Germinal center (tissue), 1 donor: ENCODE data around the gene JPH2.

Experiments used
- DNase-seq: peaks from one replicate; pipeline ENCODE4 v3.0.0; 2012; ENCODE audit warnings: mixed read lengths, low spot score

The JPH2 gene

GRCh38 chr20:44187772-44188709 is 1.1 kb upstream of the JPH2 start:
- no peak for DNase-seq

- DNase-seq = no peak
These were observed 324 bp downstream of the JPH2 start for GRCh38 chr20:44186674-44187053.

DNA sequence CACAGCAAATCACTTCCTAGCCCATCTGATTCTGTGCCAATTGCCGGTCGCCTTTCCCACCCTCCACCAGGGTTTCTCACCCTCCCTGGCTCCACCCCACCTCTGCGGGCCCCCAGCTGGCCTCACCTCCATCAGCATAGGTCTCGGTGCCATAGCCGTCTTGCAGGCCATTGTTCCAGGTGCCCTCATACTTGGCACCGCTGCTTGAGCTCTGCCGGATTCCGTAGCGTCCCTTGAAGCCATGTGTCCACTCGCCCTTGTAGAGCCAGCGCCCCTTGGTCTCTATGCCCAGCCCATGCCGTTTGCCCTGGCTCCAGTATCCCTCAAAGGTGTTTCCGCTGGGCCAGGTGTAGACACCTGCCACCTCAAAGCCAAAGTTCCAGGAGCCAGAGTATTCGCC is 787 bp downstream of the JPH2 start:
- DNase-seq = no peak

- DNase-seq = no peak
These were observed 1.4 kb downstream of the JPH2 start for GRCh38 chr20:44185574-44185973.

- no peak for DNase-seq
These were observed 3.7 kb downstream of the JPH2 start for GRCh38 chr20:44183282-44183681.

GRCh38 chr20:44182863-44183262 is 4.1 kb downstream of the JPH2 start:
- no peak for DNase-seq

DNA sequence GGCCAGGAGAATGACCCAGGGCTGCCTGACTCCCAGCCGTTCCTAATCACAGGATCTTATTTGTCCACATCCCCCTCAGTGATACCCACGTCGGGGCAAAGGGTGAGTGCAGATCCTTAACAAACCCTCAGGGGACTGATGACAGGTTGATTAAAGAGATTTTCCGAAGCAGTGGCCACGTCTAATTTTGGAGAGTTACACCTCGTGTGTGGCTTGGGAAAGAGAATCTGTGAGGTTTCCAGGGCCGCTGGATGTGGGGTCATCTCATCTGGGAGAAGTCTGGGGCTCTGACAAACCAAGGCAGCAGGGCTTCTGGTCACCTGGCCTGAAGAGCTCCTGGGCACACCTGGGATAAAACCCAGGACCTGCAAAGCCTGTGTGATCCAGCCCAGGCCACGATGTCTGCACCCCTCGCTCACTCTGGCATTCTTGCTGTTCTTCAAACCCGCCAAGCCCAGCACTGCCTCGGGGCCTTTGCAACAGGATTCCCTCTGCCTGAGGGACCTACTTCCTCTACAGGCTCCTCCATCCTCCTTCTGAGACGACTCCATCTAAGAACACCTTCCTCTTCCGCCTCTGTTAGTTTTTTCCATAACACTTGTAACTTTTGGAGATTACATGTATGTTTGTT is 4.7 kb downstream of the JPH2 start:
- DNase-seq = no peak

GRCh38 chr20:44181611-44182010 is 5.4 kb downstream of the JPH2 start:
- DNase-seq = no peak

GRCh38 chr20:44180814-44181213 is 6.2 kb downstream of the JPH2 start:
- DNase-seq = no peak

GRCh38 chr20:44176833-44177534 is 10.0 kb downstream of the JPH2 start:
- no peak for DNase-seq

GRCh38 chr20:44174996-44175765 is 11.8 kb downstream of the JPH2 start:
- DNase-seq = no peak

DNA sequence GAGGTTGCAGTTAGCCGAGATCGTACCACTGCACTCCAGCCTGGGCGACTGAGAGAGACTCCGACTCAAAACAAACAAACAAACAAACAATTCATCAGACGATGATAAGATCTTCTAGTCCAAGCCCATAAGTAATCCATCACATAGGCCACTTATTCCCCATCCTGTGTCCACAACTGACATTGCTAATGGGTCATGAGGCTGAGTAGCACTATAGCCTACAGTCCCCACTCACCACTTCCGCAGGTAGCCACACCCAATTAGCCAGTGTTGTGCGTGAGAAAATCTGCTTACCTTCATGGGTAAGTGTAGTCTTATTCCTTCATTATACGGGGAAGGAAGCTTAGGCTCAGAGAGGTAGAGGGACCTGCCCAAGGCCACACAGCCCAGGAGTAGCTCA is 13.1 kb downstream of the JPH2 start:
- no peak for DNase-seq

DNA sequence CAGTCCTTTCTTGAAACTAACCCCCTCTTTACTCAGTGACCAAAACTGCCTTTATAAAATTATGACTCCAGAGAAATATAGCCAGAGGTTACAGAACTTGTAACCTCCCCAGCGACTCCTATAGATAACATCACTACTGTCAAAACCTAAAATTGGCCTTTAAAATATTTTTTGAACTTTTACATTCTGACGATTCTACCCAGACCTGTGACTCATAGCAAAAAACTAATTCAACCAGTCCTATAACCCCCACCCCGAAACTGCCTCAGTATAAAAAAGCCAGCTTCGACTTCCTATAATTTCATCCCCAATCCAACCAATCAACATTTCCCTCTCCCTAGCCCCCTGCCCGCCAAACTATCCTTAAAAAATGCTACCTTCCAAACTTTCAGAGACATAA is 13.9 kb downstream of the JPH2 start:
- DNase-seq = no peak

GRCh38 chr20:44172572-44172950 is 14.4 kb downstream of the JPH2 start:
- DNase-seq = no peak

GRCh38 chr20:44171775-44172571 is 15.0 kb downstream of the JPH2 start:
- no peak for DNase-seq

DNA sequence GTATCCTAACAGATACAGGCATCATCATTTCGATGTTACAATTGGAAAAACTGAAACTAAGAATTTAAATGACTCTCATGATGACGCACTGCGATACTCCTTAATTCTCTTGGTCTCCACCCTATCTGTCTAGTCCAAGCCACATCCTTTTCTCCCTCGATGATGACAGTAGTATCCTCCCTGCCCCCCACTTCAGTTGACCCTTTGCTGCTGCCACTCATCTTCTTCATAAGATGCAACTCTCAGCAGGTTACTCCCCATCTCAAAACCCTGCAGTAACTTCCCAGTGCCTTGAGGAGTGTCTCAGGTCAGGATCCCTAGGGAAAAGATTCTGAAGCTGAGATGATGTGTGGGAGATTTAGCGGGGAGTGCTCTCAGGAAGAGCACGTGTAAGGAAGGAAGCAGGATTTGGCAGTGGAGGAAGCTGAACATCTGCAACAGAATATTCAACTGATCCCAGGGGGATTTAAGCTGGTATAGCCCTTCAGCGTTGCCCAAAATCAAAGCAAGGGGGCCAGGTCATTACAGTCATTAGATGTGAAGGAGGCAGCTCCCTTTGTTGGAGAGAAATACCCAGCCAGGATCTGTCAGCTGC is 16.1 kb downstream of the JPH2 start:
- no peak for DNase-seq

GRCh38 chr20:44167736-44168135 is 19.3 kb downstream of the JPH2 start:
- no peak for DNase-seq

- DNase-seq = no peak
These were observed 20.5 kb downstream of the JPH2 start for GRCh38 chr20:44166477-44166876.

GRCh38 chr20:44166008-44166407 is 21.0 kb downstream of the JPH2 start:
- DNase-seq = no peak

DNA sequence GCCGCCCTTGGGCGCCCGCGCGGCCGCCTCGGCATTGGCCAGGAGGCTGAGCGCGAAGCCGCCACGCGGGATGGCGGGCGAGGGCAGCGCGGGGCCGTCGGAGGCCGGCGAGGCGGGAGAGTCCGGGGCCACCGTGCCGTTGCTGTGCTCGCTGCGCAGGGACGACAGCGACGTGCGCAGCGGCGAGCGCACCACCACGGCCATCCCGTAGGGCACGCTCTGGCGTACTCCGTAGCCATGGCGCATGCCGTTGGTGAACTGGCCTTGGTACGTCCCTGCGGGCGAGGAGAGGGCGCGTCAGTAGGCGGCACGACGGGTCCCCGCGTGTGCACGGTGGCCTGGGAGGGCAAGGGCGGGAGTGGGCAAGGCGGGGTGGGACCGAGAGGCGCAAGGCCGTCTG is 26.9 kb downstream of the JPH2 start:
- DNase-seq = no peak

DNA sequence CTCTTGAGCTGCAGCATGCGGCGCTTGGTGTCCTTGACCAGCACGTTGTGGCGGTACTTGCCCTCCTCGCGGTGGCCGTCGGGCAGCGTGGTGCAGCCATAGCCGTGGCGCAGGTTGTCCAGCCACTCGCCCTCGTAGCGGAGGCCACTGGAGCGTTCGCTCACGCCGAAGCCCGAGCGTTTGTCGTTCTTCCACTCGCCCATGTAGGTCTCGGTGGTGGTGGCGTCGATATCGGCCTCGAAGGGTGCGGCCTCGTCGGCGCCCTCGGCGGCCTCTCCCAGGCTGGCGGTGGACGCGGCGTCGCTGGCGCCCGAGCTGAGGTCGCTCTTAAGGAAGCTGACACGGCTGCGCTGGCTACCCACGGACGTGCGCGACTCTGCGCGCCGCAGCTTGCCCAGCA is 27.3 kb downstream of the JPH2 start:
- no peak for DNase-seq
